ENCODE measurements around the gene MALRD1.

- TF ChIP-seq, protein P1, sequence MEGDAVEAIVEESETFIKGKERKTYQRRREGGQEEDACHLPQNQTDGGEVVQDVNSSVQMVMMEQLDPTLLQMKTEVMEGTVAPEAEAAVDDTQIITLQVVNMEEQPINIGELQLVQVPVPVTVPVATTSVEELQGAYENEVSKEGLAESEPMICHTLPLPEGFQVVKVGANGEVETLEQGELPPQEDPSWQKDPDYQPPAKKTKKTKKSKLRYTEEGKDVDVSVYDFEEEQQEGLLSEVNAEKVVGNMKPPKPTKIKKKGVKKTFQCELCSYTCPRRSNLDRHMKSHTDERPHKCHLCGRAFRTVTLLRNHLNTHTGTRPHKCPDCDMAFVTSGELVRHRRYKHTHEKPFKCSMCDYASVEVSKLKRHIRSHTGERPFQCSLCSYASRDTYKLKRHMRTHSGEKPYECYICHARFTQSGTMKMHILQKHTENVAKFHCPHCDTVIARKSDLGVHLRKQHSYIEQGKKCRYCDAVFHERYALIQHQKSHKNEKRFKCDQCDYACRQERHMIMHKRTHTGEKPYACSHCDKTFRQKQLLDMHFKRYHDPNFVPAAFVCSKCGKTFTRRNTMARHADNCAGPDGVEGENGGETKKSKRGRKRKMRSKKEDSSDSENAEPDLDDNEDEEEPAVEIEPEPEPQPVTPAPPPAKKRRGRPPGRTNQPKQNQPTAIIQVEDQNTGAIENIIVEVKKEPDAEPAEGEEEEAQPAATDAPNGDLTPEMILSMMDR (IDR thresholded peaks at IDR 0.05; ENCODE audit: control extremely low read depth in 1 of 3, insufficient read depth in 1 of 3, low read depth in 1 of 3, low read length in 3 of 3), result no peak
- TF ChIP-seq TCF12 (IDR thresholded peaks at IDR 0.05; ENCODE audit: low read depth, low read length) (no peak), EGR1 (IDR thresholded peaks at IDR 0.05; ENCODE audit: borderline replicate concordance, low read depth, low read length) (no peak), ZNF274 (IDR thresholded peaks at IDR 0.05; ENCODE audit: borderline replicate concordance, extremely low read depth, low read length) (no peak), CHD2 (IDR thresholded peaks at IDR 0.05; ENCODE audit: low read length) (no peak), EP300 (IDR thresholded peaks at IDR 0.05; ENCODE audit: borderline replicate concordance in 1 of 2, low read depth in 2 of 2, low read length in 2 of 2) (no peak), RXRA (IDR thresholded peaks at IDR 0.05; ENCODE audit: insufficient read depth, low read depth, low read length) (no peak), USF2 (IDR thresholded peaks at IDR 0.05; ENCODE audit: low read length) (no peak), SUZ12 (IDR thresholded peaks at IDR 0.05; ENCODE audit: low read length) (no peak), NRF1 (IDR thresholded peaks at IDR 0.05; ENCODE audit: low read depth, low read length) (no peak)
- TF ChIP-seq, protein P2, sequence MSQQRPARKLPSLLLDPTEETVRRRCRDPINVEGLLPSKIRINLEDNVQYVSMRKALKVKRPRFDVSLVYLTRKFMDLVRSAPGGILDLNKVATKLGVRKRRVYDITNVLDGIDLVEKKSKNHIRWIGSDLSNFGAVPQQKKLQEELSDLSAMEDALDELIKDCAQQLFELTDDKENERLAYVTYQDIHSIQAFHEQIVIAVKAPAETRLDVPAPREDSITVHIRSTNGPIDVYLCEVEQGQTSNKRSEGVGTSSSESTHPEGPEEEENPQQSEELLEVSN (IDR thresholded peaks at IDR 0.05), result no peak
Measured at GRCh38 chr10:19518109-19518508, 469.5 kb downstream of the MALRD1 start.
